Tibial artery (tissue), 4 donors: Measurements from ENCODE around the gene PLA2G3.

ENCODE experiments used
- DNase-seq, 2 donors: peaks; one replicate each; pipeline ENCODE4 v3.0.0-alpha.2; 2019
- H3K27ac ChIP-seq, 2 donors: fragments of 200-600 bp; sonication (generic) in 1 of 2; 1 replicate in 1 of 2; 2 replicates in 1 of 2; pipeline ENCODE4 v1.5.1; 2018 to 2019; ENCODE audit warnings: mild to moderate bottlenecking in 1 of 2
- H3K27me3 ChIP-seq, 2 donors: fragments of 200-600 bp; sonication (generic) in 1 of 2; one replicate each; pipeline versions ENCODE4 v1.5.1 to v1.6.0; 2016 to 2019
- H3K36me3 ChIP-seq, 3 donors: fragments of 200-600 bp; sonication (generic) in 2 of 3; one replicate each; pipeline ENCODE4 v1.5.1; 2016 to 2019; ENCODE audit warnings: mild to moderate bottlenecking in 2 of 3
- H3K4me1 ChIP-seq, 4 donors: fragments of 200-600 bp; sonication (generic) in 2 of 4; 1 replicate in 3 of 4; 2 replicates in 1 of 4; pipeline ENCODE4 v1.5.1; 2016 to 2019
- H3K4me3 ChIP-seq, 2 donors: fragments of 200-600 bp; sonication (generic) in 1 of 2; 1 replicate in 1 of 2; 2 replicates in 1 of 2; pipeline ENCODE4 v1.5.1; 2018 to 2019; ENCODE audit warnings: mild to moderate bottlenecking in 2 of 2
- H3K9me3 ChIP-seq, 3 donors: fragments of 200-600 bp; sonication (generic) in 1 of 3; one replicate each; pipeline ENCODE4 v1.5.1; 2016 to 2019
- CTCF ChIP-seq, 2 experiments: fragments of 200-600 bp in 1 of 2; fragments of 450-650 bp in 1 of 2; IDR thresholded peaks; one replicate each; pipeline ENCODE4 v1.5.1; 2017 to 2019; ENCODE audit warnings: antibody characterized with exemption in 2 of 2, mild to moderate bottlenecking in 1 of 2, moderate library complexity in 1 of 2
- intact Hi-C: fragments of 100-400 bp; cut with DNase I; formaldehyde crosslinking; loops from one replicate; pipeline ENCODE4 v1.15.0; 2023; ENCODE audit warnings: low total_unique reads

PLA2G3 gene

GRCh38 chr22:31162015-31162765 is 21.9 kb upstream of the PLA2G3 start:
- H3K27ac ChIP-seq: peak overlapping the region; percentile 89 to 96
- peak in 1 of 2 experiments; percentile 27 for TF ChIP-seq CTCF (IDR thresholded peaks at IDR 0.05)
- intact Hi-C loops: no loop called here

GRCh38 chr22:31161386-31161785 is 21.1 kb upstream of the PLA2G3 start:
- Histone ChIP-seq H3K4me3 (peak overlapping the region; percentile 65 to 84), H3K27ac (peak overlapping the region; percentile 89 to 96), H3K27me3 (no peaks in the 10 kb centered on the region), H3K4me1 (peaks cover 0 to 62% (median 27%) of the 10 kb centered on the region in 4 donors), H3K36me3 (peaks cover 11 to 24% (median 11%) of the 10 kb centered on the region in 3 donors), H3K9me3 (no peaks in the 10 kb centered on the region)
- TF ChIP-seq CTCF (IDR thresholded peaks at IDR 0.05): no peak
- intact Hi-C loops: no loop called here
- no peak for DNase-seq

More at GRCh38 chr22:31162015-31162765, 21.9 kb upstream of the PLA2G3 start:
- peak overlapping the region; percentile 65 to 84 for H3K4me3 ChIP-seq
- no peaks in the 10 kb centered on the region for H3K9me3 ChIP-seq
- no peaks in the 10 kb centered on the region for H3K27me3 ChIP-seq
- no peak for DNase-seq
- H3K4me1 ChIP-seq: peaks cover 0 to 62% (median 23%) of the 10 kb centered on the region in 4 donors
- peaks cover 11 to 28% (median 11%) of the 10 kb centered on the region in 3 donors for H3K36me3 ChIP-seq

- H3K9me3 ChIP-seq: no peaks in the 10 kb centered on the region
- intact Hi-C loops: no loop called here
- H3K36me3 ChIP-seq: peaks cover 4 to 17% (median 11%) of the 10 kb centered on the region in 3 donors
- DNase-seq: peak in 1 of 2 donors; percentile 36
- no peak for TF ChIP-seq CTCF (IDR thresholded peaks at IDR 0.05)
- H3K4me3 ChIP-seq: peak overlapping the region; percentile 65 to 84
- peak overlapping the region; percentile 89 to 96 for H3K27ac ChIP-seq
- H3K4me1 ChIP-seq: peaks cover 0 to 62% (median 35%) of the 10 kb centered on the region in 4 donors
- H3K27me3 ChIP-seq: no peaks in the 10 kb centered on the region
Measured at GRCh38 chr22:31160328-31160978, 20.1 kb upstream of the PLA2G3 start.

- DNase-seq: no peak
Measured at GRCh38 chr22:31155422-31155821, 15.1 kb upstream of the PLA2G3 start.

GRCh38 chr22:31154975-31155374 is 14.7 kb upstream of the PLA2G3 start:
- Histone ChIP-seq H3K9me3 (no peaks in the 10 kb centered on the region), H3K36me3 (no peaks in the 10 kb centered on the region), H3K27ac (peak overlapping the region; percentile 82), H3K27me3 (no peaks in the 10 kb centered on the region), H3K4me3 (no peak overlapping the region), H3K4me1 (peaks cover 0 to 46% (median 28%) of the 10 kb centered on the region in 4 donors)
- no peak for TF ChIP-seq CTCF (IDR thresholded peaks at IDR 0.05)
- intact Hi-C loops: loop anchor here (10.0 kb wide), 1 partner anchor 210 kb away; no protein-coding TSS in a partner anchor
- DNase-seq: no peak

More at GRCh38 chr22:31155422-31155821, 15.1 kb upstream of the PLA2G3 start:
- Histone ChIP-seq H3K4me1 (peaks cover 0 to 46% (median 28%) of the 10 kb centered on the region in 4 donors), H3K9me3 (no peaks in the 10 kb centered on the region), H3K27ac (peak overlapping the region; percentile 82), H3K4me3 (no peak overlapping the region), H3K27me3 (no peaks in the 10 kb centered on the region), H3K36me3 (no peaks in the 10 kb centered on the region)
- no peak for TF ChIP-seq CTCF (IDR thresholded peaks at IDR 0.05)
- intact Hi-C loops: loop anchor here (10.0 kb wide), 1 partner anchor 211 kb away; no protein-coding TSS in a partner anchor
